Nephron (organoid): ENCODE data around the gene BID.
A peak's percentile ranks its signal among the peaks of the same experiment; 100 is the strongest.

Source experiments
- H3K27ac Mint-ChIP-seq, 3 experiments: 2 replicates each; pipeline ENCODE4 v1.8.0; 2020; ENCODE audit warnings: mixed read lengths in 3 of 3, mild to moderate bottlenecking in 2 of 3, moderate library complexity in 1 of 3
- H3K27me3 Mint-ChIP-seq: 2 replicates; pipeline ENCODE4 v1.8.0; 2021; ENCODE audit warnings: low read depth, mild to moderate bottlenecking, moderate library complexity, mixed read lengths
- H3K36me3 Mint-ChIP-seq: 2 replicates; pipeline ENCODE4 v1.8.0; 2020; ENCODE audit warnings: low read depth, mixed read lengths
- H3K4me1 Mint-ChIP-seq: 2 replicates; pipeline ENCODE4 v1.8.0; 2020; ENCODE audit warnings: mixed read lengths
- H3K4me3 Mint-ChIP-seq, 3 experiments: 2 replicates each; pipeline ENCODE4 v1.8.0; 2020; ENCODE audit warnings: mild to moderate bottlenecking in 3 of 3, mixed read lengths in 3 of 3, moderate library complexity in 2 of 3
- H3K9me3 Mint-ChIP-seq: 2 replicates; pipeline ENCODE4 v1.8.0; 2020; ENCODE audit warnings: mixed read lengths
- CTCF ChIP-seq, 3 experiments: fragments of 200-600 bp; sonication (generic); IDR thresholded peaks; one replicate each; pipeline ENCODE4 v1.5.0; 2021; ENCODE audit warnings: antibody characterized with exemption in 3 of 3; ENCODE audit not compliant: unreplicated experiment in 3 of 3

The BID gene

DNA sequence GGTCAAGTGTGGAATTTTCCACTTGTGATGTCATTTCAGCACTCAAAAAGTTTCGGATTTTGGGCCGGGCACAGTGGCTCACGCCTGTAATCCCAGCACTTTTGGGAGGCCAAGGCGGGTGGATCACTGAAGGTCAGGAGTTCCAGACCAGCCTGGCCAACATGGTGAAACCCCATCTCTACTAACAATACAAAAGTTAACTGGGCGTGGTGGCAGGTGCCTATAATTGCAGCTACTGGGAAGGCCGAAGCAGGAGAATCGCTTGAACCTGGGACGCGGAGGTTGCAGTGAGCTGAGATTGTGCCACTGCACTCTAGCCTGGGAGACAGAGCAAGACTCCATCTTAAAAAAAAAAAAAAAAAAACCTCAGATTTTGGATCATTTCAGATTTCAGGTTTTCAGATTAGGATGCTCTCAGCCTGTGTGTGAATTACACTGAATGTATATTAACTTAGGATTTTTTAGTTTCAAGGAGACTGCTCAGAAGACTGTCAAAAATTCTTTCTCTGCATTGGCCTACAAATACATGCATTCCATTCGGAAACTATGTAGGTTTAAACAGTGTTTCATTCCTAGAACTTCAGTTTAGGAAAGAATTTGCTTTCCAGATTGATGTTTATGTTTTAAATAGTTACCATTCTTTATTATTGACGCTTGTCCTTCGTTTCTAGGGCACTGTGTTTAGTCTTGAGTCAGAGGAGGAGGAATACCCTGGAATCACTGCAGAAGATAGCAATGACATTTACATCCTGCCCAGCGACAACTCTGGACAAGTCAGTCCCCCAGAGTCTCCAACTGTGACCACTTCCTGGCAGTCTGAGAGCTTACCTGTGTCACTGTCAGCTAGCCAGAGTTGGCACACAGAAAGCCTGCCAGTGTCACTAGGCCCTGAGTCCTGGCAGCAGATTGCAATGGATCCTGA, 48.0 kb downstream of the BID start:
- TF ChIP-seq CTCF (IDR thresholded peaks at IDR 0.05; ENCODE audit: unreplicated experiment in 3 of 3): no peak
- H3K4me3 Mint-ChIP-seq: peak overlapping the region in 2 of 3 experiments; percentile 7 to 72
- peak overlapping the region; percentile 48 to 70 (median 59) for H3K27ac Mint-ChIP-seq
- H3K4me1 Mint-ChIP-seq: peaks cover 45% of the 10 kb centered on the region
- H3K27me3 Mint-ChIP-seq: no peaks in the 10 kb centered on the region
- peaks cover 41% of the 10 kb centered on the region for H3K36me3 Mint-ChIP-seq
- H3K9me3 Mint-ChIP-seq: no peaks in the 10 kb centered on the region

DNA sequence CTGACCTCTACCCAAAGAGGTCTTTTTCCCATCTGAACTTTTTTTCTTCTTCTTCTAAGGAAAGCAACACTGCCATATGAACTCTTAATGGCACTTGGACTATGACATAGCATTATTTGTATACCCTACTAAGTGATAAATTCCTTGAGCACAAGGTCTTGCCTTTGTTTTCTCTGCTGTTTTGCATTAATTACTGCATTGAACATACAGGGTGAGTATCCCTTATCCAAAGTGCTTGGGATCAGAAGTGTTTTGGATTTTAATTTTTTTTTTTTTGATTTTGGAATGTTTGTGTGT, 48.8 kb downstream of the BID start:
- H3K4me3 Mint-ChIP-seq: peak overlapping the region in 2 of 3 experiments; percentile 2 to 41

GRCh38 chr22:17724678-17725499, 49.4 kb downstream of the BID start:
- Mint-ChIP-seq H3K27ac (peak overlapping the region; percentile 53 to 77 (median 72)), H3K4me3 (peak overlapping the region in 2 of 3 experiments; percentile 2 to 41), H3K27me3 (no peaks in the 10 kb centered on the region), H3K9me3 (no peaks in the 10 kb centered on the region), H3K36me3 (peaks cover 32% of the 10 kb centered on the region), H3K4me1 (peaks cover 42% of the 10 kb centered on the region)
- no peak for TF ChIP-seq CTCF (IDR thresholded peaks at IDR 0.05; ENCODE audit: unreplicated experiment in 3 of 3)

More for the DNA sequence above, 48.8 kb downstream of the BID start:
- TF ChIP-seq CTCF (IDR thresholded peaks at IDR 0.05; ENCODE audit: unreplicated experiment in 3 of 3): no peak
- Mint-ChIP-seq H3K27ac (peak overlapping the region; percentile 25 to 72 (median 53)), H3K4me1 (peaks cover 45% of the 10 kb centered on the region), H3K9me3 (no peaks in the 10 kb centered on the region), H3K36me3 (peaks cover 37% of the 10 kb centered on the region), H3K27me3 (no peaks in the 10 kb centered on the region)

DNA sequence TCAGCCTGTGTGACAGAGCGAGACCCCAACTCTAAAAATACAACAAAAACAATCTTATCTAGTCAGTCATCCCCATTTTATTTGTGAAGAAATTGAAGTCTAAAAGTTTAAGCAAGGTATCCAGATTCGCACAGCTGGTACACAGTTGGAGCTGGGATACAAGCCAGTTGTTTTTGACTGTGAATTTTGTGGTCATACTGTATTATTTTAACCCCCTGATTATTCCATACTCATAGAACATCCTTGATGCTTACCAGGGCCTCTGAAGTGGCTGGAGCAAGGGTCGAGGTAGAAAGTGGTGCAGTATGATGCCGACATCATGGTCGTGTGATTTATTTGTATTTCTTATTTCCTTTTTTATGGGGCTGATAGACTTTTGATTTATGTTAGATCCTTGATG, 50.0 kb downstream of the BID start:
- Mint-ChIP-seq H3K4me1 (peaks cover 35% of the 10 kb centered on the region), H3K27me3 (no peaks in the 10 kb centered on the region), H3K9me3 (no peaks in the 10 kb centered on the region), H3K27ac (peak overlapping the region; percentile 53 to 77 (median 72)), H3K36me3 (peaks cover 25% of the 10 kb centered on the region), H3K4me3 (no peak overlapping the region)
- no peak for TF ChIP-seq CTCF (IDR thresholded peaks at IDR 0.05; ENCODE audit: unreplicated experiment in 3 of 3)

DNA sequence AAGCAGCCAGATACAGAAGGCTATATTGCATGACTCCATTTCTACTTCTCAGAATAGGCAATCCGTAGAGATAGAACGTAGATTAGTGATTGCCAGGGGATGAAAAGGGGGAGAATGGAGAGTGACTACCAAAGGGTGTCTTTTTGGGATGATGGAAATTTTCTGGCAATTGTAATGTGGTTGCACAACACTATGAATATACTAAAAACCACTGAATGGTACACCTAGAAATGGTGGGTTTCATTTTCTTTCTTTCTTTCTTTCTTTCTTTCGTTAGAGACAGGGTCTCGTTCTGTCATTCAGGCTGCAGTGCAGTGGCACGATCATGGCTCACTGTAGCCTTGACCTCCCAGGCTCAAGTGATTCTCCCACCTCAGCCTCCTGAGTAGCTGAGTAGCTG, 54.4 kb downstream of the BID start:
- peaks cover 6% of the 10 kb centered on the region for H3K4me1 Mint-ChIP-seq
- TF ChIP-seq CTCF (IDR thresholded peaks at IDR 0.05; ENCODE audit: unreplicated experiment in 3 of 3): no peak
- no peak overlapping the region for H3K27ac Mint-ChIP-seq
- H3K9me3 Mint-ChIP-seq: no peaks in the 10 kb centered on the region
- H3K36me3 Mint-ChIP-seq: peaks cover 3% of the 10 kb centered on the region
- H3K4me3 Mint-ChIP-seq: no peak overlapping the region
- H3K27me3 Mint-ChIP-seq: no peaks in the 10 kb centered on the region
